Endothelial cell (in vitro differentiated cells): ENCODE measurements around the gene VMAC. TPM values are rescaled to one million over a fixed set of nuclear protein-coding genes. Genes with fewer than 3 reads are reported as not detected.

ENCODE experiments used
- DNase-seq: peaks from one replicate; pipeline ENCODE4 v3.0.0; 2021; ENCODE audit warnings: low spot score
- H3K27ac Mint-ChIP-seq: one replicate; pipeline ENCODE4 v1.8.0; 2021; ENCODE audit warnings: mixed read lengths, inconsistent platforms; ENCODE audit not compliant: unreplicated experiment
- H3K27me3 Mint-ChIP-seq: one replicate; pipeline ENCODE4 v1.8.0; 2021; ENCODE audit warnings: mild to moderate bottlenecking, moderate library complexity, mixed read lengths, inconsistent platforms; ENCODE audit not compliant: unreplicated experiment
- H3K36me3 Mint-ChIP-seq: one replicate; pipeline ENCODE4 v1.8.0; 2021; ENCODE audit warnings: mild to moderate bottlenecking, low read depth, mixed read lengths, inconsistent platforms; ENCODE audit not compliant: unreplicated experiment
- H3K4me1 Mint-ChIP-seq: one replicate; pipeline ENCODE4 v1.8.0; 2021; ENCODE audit warnings: mild to moderate bottlenecking, mixed read lengths, inconsistent platforms; ENCODE audit not compliant: unreplicated experiment
- H3K4me3 Mint-ChIP-seq: one replicate; pipeline ENCODE4 v1.8.0; 2021; ENCODE audit warnings: mild to moderate bottlenecking, mixed read lengths, inconsistent platforms; ENCODE audit not compliant: unreplicated experiment
- H3K9me3 Mint-ChIP-seq: one replicate; pipeline ENCODE4 v1.8.0; 2021; ENCODE audit warnings: mixed read lengths, inconsistent platforms; ENCODE audit not compliant: unreplicated experiment
- CTCF ChIP-seq: fragments of 200-600 bp; sonication (generic); IDR thresholded peaks from one replicate; pipeline ENCODE4 v1.5.0; 2021; ENCODE audit warnings: antibody characterized with exemption; ENCODE audit not compliant: unreplicated experiment
- total RNA-seq: library from RNA; stranded (reverse); fragmentation: NEBNext Ultra II Directional; extraction: Animal tissue kit (Norgen Biotek cat#: 25700); gene quantifications from one replicate; pipeline ENCODE4 v1.2.1, GENCODE V29; 2021; ENCODE audit not compliant: unreplicated experiment

Gene VMAC
- total RNA-seq, 1 donor from 2014 or later: 8.9 TPM

GRCh38 chr19:5926641-5927440, 22.2 kb downstream of the VMAC start:
- H3K4me3 Mint-ChIP-seq: no peak overlapping the region
- no peaks in the 10 kb centered on the region for H3K9me3 Mint-ChIP-seq
- peaks cover 46% of the 10 kb centered on the region for H3K36me3 Mint-ChIP-seq
- H3K27ac Mint-ChIP-seq: peak overlapping the region; percentile 18
- peaks cover 5% of the 10 kb centered on the region for H3K27me3 Mint-ChIP-seq
- no peak for DNase-seq
- no peak for TF ChIP-seq CTCF
- H3K4me1 Mint-ChIP-seq: no peaks in the 10 kb centered on the region

- no peak overlapping the region for H3K4me3 Mint-ChIP-seq
- H3K27ac Mint-ChIP-seq: no peak overlapping the region
- no peaks in the 10 kb centered on the region for H3K9me3 Mint-ChIP-seq
- DNase-seq: no peak
- peaks cover 4% of the 10 kb centered on the region for H3K27me3 Mint-ChIP-seq
- TF ChIP-seq CTCF: no peak
- no peaks in the 10 kb centered on the region for H3K4me1 Mint-ChIP-seq
- peaks cover 45% of the 10 kb centered on the region for H3K36me3 Mint-ChIP-seq
Measured at GRCh38 chr19:5927441-5927821, 22.8 kb downstream of the VMAC start.

GRCh38 chr19:5929179-5929578, 24.5 kb downstream of the VMAC start:
- H3K27ac Mint-ChIP-seq: no peak overlapping the region
- no peak for TF ChIP-seq CTCF
- H3K4me3 Mint-ChIP-seq: peak overlapping the region; percentile 74
- H3K4me1 Mint-ChIP-seq: peaks cover 5% of the 10 kb centered on the region
- no peaks in the 10 kb centered on the region for H3K27me3 Mint-ChIP-seq
- no peaks in the 10 kb centered on the region for H3K9me3 Mint-ChIP-seq
- DNase-seq: no peak
- peaks cover 33% of the 10 kb centered on the region for H3K36me3 Mint-ChIP-seq

- no peak overlapping the region for H3K27ac Mint-ChIP-seq
- H3K9me3 Mint-ChIP-seq: no peaks in the 10 kb centered on the region
- DNase-seq: no peak
- TF ChIP-seq CTCF: no peak
- H3K4me3 Mint-ChIP-seq: no peak overlapping the region
- peaks cover 5% of the 10 kb centered on the region for H3K4me1 Mint-ChIP-seq
- no peaks in the 10 kb centered on the region for H3K27me3 Mint-ChIP-seq
- H3K36me3 Mint-ChIP-seq: peaks cover 31% of the 10 kb centered on the region
Measured at GRCh38 chr19:5929625-5930024, 25.0 kb downstream of the VMAC start.

- TF ChIP-seq CTCF: no peak
- Mint-ChIP-seq H3K4me3 (no peak overlapping the region), H3K36me3 (peaks cover 27% of the 10 kb centered on the region), H3K27me3 (no peaks in the 10 kb centered on the region), H3K27ac (no peak overlapping the region), H3K4me1 (peaks cover 10% of the 10 kb centered on the region), H3K9me3 (no peaks in the 10 kb centered on the region)
- no peak for DNase-seq
Measured at GRCh38 chr19:5931251-5931650, 26.6 kb downstream of the VMAC start.
